K562 (cell line): Measurements from ENCODE around the gene CDSN. TPM values are rescaled to one million over a fixed set of nuclear protein-coding genes. Genes with fewer than 3 reads are reported as not detected.

Experiments used
- ATAC-seq: fragments of 200-7000 bp; cut with Tn5 transposase; 3 replicates; pipeline ENCODE4 v1.9.1; 2020; ENCODE audit warnings: moderate library complexity
- BruUV-seq: library from RNA; stranded (reverse); fragments of 400-500 nt; replicated peaks from 2 replicates; lab custom pipeline; 2021; lab: Mats Ljungman, UMichigan
- CTCF ChIA-PET: fragments of 300-600 bp; formaldehyde crosslinking; extraction: SDS; loops from one replicate; lab custom pipeline; 2021; ENCODE audit warnings: low intra/inter-chr PET ratio; lab: Yijun Ruan, JAX
- POLR2A ChIA-PET: fragments of 300-600, 350-650 bp; sonication (Branson Sonifier 250); formaldehyde crosslinking; extraction: SDS; loops from one replicate; lab custom pipeline; 2021; ENCODE audit warnings: antibody characterized with exemption, inconsistent platforms; lab: Yijun Ruan, JAX
- DNase-seq, 4 experiments: peaks; one replicate each; pipeline versions ENCODE4 v3.0.0 to v3.0.0-alpha.2; 2011 to 2018; ENCODE audit warnings: low spot score in 3 of 4, mixed read lengths in 3 of 4; ENCODE audit errors: extremely low read depth in 1 of 4
- FAIRE-seq: peaks from 2 replicates; lab custom pipeline; 2011; peaks lifted over from hg19 to GRCh38; lab: Jason Lieb, UNC
- H2AFZ ChIP-seq: 2 replicates; pipeline ENCODE4 v1.6.0; 2011; ENCODE audit warnings: low read depth, low read length, control low read depth, inconsistent platforms
- H3K27ac ChIP-seq: fragments of 200-600 bp; 3 replicates; pipeline ENCODE4 v1.8.0; 2011; ENCODE audit warnings: low read depth, mild to moderate bottlenecking, control low read depth, inconsistent platforms, low read length, moderate library complexity, mixed read lengths; ENCODE audit errors: extremely low read depth
- H3K27me3 ChIP-seq, 2 experiments: fragments of 300-600 bp in 1 of 2; 2 replicates in 1 of 2; 3 replicates in 1 of 2; pipeline versions ENCODE4 v1.6.0 to v1.8.0; 2011; ENCODE audit warnings: inconsistent platforms in 2 of 2, low read length in 2 of 2, mild to moderate bottlenecking in 1 of 2, mixed read lengths in 1 of 2, moderate library complexity in 1 of 2; ENCODE audit not compliant: control insufficient read depth in 2 of 2, insufficient read depth in 2 of 2
- H3K36me3 ChIP-seq: fragments of 300-600 bp; 3 replicates; pipeline ENCODE4 v1.8.0; 2011; ENCODE audit warnings: mild to moderate bottlenecking, low read length, inconsistent platforms; ENCODE audit not compliant: control insufficient read depth, insufficient read depth
- H3K4me1 ChIP-seq, 2 experiments: fragments of 200-600 bp in 1 of 2; replicated peaks in 1 of 2; 2 replicates in 1 of 2; 3 replicates in 1 of 2; pipeline versions ENCODE4 v1.5.1 to v1.8.0; 2011; ENCODE audit warnings: inconsistent platforms in 2 of 2, low read length in 2 of 2, mild to moderate bottlenecking in 1 of 2, mixed read lengths in 1 of 2, moderate library complexity in 1 of 2; ENCODE audit not compliant: control insufficient read depth in 2 of 2, insufficient read depth in 2 of 2
- H3K4me2 ChIP-seq: 2 replicates; pipeline ENCODE4 v1.6.1; 2011; ENCODE audit warnings: low read length, control low read depth, inconsistent platforms, mixed read lengths; ENCODE audit not compliant: insufficient read depth
- H3K4me3 ChIP-seq: fragments of 200-600 bp; sonication (generic), shearing (Covaris generic); 2 replicates; pipeline ENCODE4 v1.5.1; 2016; ENCODE audit warnings: control low read depth, inconsistent platforms
- H3K79me2 ChIP-seq: fragments of 200-600 bp; 3 replicates; pipeline ENCODE4 v1.8.0; 2011; ENCODE audit warnings: low read length, inconsistent platforms; ENCODE audit not compliant: control insufficient read depth, insufficient read depth
- H3K9ac ChIP-seq, 2 experiments: 2 replicates each; pipeline versions ENCODE4 v1.6.0 to v1.6.1; 2011; ENCODE audit warnings: low read depth in 2 of 2, low read length in 2 of 2, control low read depth in 1 of 2, inconsistent platforms in 1 of 2, mild to moderate bottlenecking in 1 of 2, mixed read lengths in 1 of 2; ENCODE audit not compliant: insufficient read depth in 1 of 2
- H3K9me1 ChIP-seq: one replicate; pipeline ENCODE4 v1.6.0; 2011; ENCODE audit warnings: inconsistent platforms, mild to moderate bottlenecking, low read length, moderate library complexity; ENCODE audit not compliant: control insufficient read depth, insufficient read depth
- H3K9me3 ChIP-seq: replicated peaks from 2 replicates; pipeline ENCODE4 v1.5.1; 2011; ENCODE audit warnings: low read depth, low read length, inconsistent platforms; ENCODE audit not compliant: control insufficient read depth, insufficient read depth
- H4K20me1 ChIP-seq: replicated peaks from 2 replicates; pipeline ENCODE4 v1.6.1; 2011; ENCODE audit warnings: low read length, inconsistent platforms, mixed read lengths; ENCODE audit not compliant: control insufficient read depth, insufficient read depth
- CBFA2T3 ChIP-seq: fragments of 450-650 bp; IDR thresholded peaks from 2 replicates; pipeline ENCODE4 v1.6.1; 2017
- FUS ChIP-seq: fragments of 200-400 bp; formaldehyde crosslinking; optimal IDR thresholded peaks from 2 replicates; pipeline ENCODE3; 2017; ENCODE audit warnings: low read depth, low read length
- NR2C1 ChIP-seq, 2 experiments: fragments of 450-650 bp; IDR thresholded peaks; 2 replicates each; pipeline ENCODE4 v1.6.1; 2017; ENCODE audit warnings: mild to moderate bottlenecking in 2 of 2, antibody characterized with exemption in 1 of 2, inconsistent platforms in 1 of 2, missing compliant biosample characterization in 1 of 2, missing genetic modification characterization in 1 of 2
- SNRNP70 ChIP-seq: fragments of 200-400 bp; formaldehyde crosslinking; optimal IDR thresholded peaks from 2 replicates; pipeline ENCODE3; 2017; ENCODE audit warnings: low read depth, low read length
- ZFP1 ChIP-seq: fragments of 450-650 bp; formaldehyde crosslinking; IDR thresholded peaks from 2 replicates; pipeline ENCODE4 v1.4.0; 2020; ENCODE audit warnings: mild to moderate bottlenecking, mixed read lengths
- ZKSCAN8 ChIP-seq: fragments of 200-800 bp; sonication (Bioruptor generic); IDR thresholded peaks from 2 replicates; pipeline ENCODE4 v1.6.1; 2016; ENCODE audit warnings: missing genetic modification characterization, missing compliant biosample characterization
- ZNF311 ChIP-seq: fragments of 250-450 bp; sonication (Bioruptor Pico); IDR thresholded peaks from 2 replicates; pipeline ENCODE4 v1.4.0; 2020; ENCODE audit warnings: mild to moderate bottlenecking, moderate library complexity
- WGBS: fragments of 100-300 bp; shearing (Covaris generic); methylation state at CpG from one replicate; pipeline ENCODE4 v1.1.6; 2016; ENCODE audit warnings: low coverage, mixed read lengths; ENCODE audit not compliant: insufficient coverage; ENCODE audit errors: missing lambda C conversion rate; 5-methylcytosine and 5-hydroxymethylcytosine counted together
- in situ Hi-C: fragments of 300-500 bp; cut with MboI; formaldehyde crosslinking; loops from 4 replicates; pipeline ENCODE4 v1.15.0; 2018; ENCODE audit warnings: inconsistent platforms, mixed read lengths
- intact Hi-C: fragments of 100-400 bp; cut with micrococcal nuclease; formaldehyde crosslinking; loops from 2 replicates; pipeline ENCODE4 v1.14.2; 2022
- polyA plus RNA-seq, 8 experiments: library from polyadenylated mRNA; depleted of rRNA in 4 of 8; stranded (reverse) in 5 of 8; unstranded in 3 of 8; fragments of >200 nt; fragmentation: Nextera tagmentation in 2 of 8; fragmentation: Illumina TruSeq in 1 of 8; extraction: Ambion mirVana in 2 of 8; extraction: Trizol in 1 of 8; gene quantifications; 2 replicates each; pipeline versions ENCODE4 v1.2.1 to v1.2.3, GENCODE V29; 2011 to 2014; ENCODE audit warnings: inconsistent platforms in 1 of 8, missing spikeins in 1 of 8
- total RNA-seq, 7 experiments: library from RNA; depleted of rRNA in 6 of 7; stranded (reverse); fragments of >200 nt in 6 of 7; fragmentation: Illumina TruSeq in 2 of 7; extraction: Trizol in 2 of 7; gene quantifications; 2 replicates each; pipeline versions ENCODE4 v1.2.1 to v1.2.3, GENCODE V29; 2011 to 2021; ENCODE audit warnings: low replicate concordance in 1 of 7
- TF ChIP-seq, protein P1 (sequence below): fragments of 200-800 bp; sonication (Bioruptor generic); IDR thresholded peaks from 2 replicates; pipeline ENCODE4 v1.6.1; 2017; ENCODE audit warnings: missing genetic modification characterization, missing compliant biosample characterization
- TF ChIP-seq, protein P2 (sequence below): IDR thresholded peaks from 2 replicates; pipeline ENCODE4 v1.6.1; 2011; ENCODE audit warnings: borderline replicate concordance, low read depth, mild to moderate bottlenecking, moderate library complexity, low read length; ENCODE audit not compliant: insufficient read depth, poor library complexity, severe bottlenecking

Gene CDSN
- total and polyA plus RNA-seq, 9 of the 15 experiments (the other 6 are each of a cell fraction or from before 2014, with no cell fraction given) = not detected

DNA sequence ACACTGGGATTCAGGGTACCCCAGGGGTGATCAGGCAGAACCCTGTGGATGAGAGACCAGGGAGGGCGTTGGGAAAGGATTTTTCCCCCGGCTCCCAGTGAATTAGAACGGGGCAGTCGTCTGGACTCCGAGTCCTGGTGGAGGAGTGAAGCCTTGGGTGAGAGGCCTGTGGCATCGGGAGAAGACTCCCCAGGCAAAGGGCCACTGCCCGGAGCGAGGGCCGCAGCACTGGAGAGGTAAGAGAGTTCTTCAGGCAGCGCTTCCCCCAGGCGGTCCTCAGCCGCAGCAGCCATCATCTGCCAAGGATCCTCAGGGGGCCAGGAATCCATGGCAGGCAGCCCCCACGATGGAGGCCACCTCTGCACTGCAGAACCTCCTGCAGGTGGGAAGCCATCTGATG, 8.5 kb downstream of the CDSN start:
- FAIRE-seq = no peak
- intact Hi-C loops (no loop called here), in situ Hi-C loops (no loop called here)
- no peak for DNase-seq
- Histone ChIP-seq H3K9me3 (no peaks in the 10 kb centered on the region), H2AFZ (no peak overlapping the region), H3K9ac (no peak overlapping the region), H4K20me1 (peaks cover 3% of the 10 kb centered on the region; the same call in 1 of the 2 replicates), H3K36me3 (no peaks in the 10 kb centered on the region), H3K4me2 (no peak overlapping the region), H3K9me1 (no peaks in the 10 kb centered on the region), H3K27me3 (peaks cover 64 to 83% of the 10 kb centered on the region in 2 experiments), H3K27ac (no peak overlapping the region), H3K4me1 (no peaks in the 10 kb centered on the region; a peak in 2 of 5 replicates), H3K4me3 (no peak overlapping the region), H3K79me2 (no peaks in the 10 kb centered on the region)
- BruUV-seq = no TSS peak
- ChIA-PET CTCF (no interaction called here), POLR2A (interaction anchor here (0.6 kb wide), 2 partner anchors 282 to 493 kb away, joined by 3 read pairs; no protein-coding TSS in a partner anchor)
- WGBS = 2% methylated on average over 13 of the region's 13 CpGs
- TF ChIP-seq SNRNP70 = no peak
- TF ChIP-seq ZKSCAN8 (CRISPR knock-in tag) = no peak
- TF ChIP-seq ZNF311 (CRISPR knock-in tag) = no peak
- TF ChIP-seq CBFA2T3 = no peak
- no peak for TF ChIP-seq ZFP1
- ATAC-seq = no peak

DNA sequence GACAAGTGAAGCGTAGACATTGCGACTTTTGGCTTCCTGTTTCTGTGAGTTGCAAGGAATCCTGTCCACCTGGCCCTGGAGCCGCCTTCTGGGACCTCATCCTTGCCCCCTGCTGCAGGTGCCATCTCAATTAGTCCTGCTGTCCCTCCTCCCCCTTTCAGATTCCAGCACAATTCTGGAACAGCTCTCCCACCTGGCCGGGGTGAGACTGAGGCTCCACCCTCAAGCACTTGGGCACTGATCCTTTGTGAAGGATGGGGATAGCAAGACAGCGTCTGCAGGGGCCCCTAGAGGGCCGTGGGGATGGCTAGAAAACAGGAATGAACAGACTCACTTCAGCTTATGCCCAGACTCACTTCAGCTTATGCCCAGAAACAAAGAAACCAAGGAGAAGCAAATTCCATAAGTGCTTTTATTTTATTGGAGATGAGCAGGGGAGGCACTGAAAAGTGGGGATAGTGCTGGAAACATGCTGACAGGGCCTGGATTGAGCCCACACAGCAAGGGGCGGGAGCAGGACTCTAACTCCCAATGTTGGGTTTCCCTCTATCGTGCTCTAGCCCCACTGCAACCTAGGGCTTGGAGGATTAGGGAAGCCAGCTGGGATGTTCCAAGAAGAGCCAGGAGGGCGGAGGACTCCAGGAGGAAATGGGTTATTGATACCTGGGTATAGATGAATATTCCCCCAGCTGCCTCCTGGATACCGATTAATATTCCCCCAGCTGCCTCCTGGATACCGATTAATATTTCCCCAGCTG, 9.2 kb downstream of the CDSN start:
- peak; percentile 38; the same call in 1 of the 3 replicates for ATAC-seq
- POLR2A ChIA-PET = interaction anchor here (0.6 to 1.1 kb wide), 3 partner anchors 181 to 494 kb away, joined by 3 read pairs; no protein-coding TSS in a partner anchor
- FAIRE-seq = no peak
- no peaks in the 10 kb centered on the region for H3K9me3 ChIP-seq
- intact Hi-C loops = no loop called here
- no peak for TF ChIP-seq FUS
- TF ChIP-seq, protein P1, sequence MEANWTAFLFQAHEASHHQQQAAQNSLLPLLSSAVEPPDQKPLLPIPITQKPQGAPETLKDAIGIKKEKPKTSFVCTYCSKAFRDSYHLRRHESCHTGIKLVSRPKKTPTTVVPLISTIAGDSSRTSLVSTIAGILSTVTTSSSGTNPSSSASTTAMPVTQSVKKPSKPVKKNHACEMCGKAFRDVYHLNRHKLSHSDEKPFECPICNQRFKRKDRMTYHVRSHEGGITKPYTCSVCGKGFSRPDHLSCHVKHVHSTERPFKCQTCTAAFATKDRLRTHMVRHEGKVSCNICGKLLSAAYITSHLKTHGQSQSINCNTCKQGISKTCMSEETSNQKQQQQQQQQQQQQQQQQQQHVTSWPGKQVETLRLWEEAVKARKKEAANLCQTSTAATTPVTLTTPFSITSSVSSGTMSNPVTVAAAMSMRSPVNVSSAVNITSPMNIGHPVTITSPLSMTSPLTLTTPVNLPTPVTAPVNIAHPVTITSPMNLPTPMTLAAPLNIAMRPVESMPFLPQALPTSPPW = no peak
- no peak for TF ChIP-seq NR2C1 (IDR thresholded peaks at IDR 0.05)
- no peak for TF ChIP-seq NR2C1 (tag; IDR thresholded peaks at IDR 0.05)
- TF ChIP-seq, protein P2, sequence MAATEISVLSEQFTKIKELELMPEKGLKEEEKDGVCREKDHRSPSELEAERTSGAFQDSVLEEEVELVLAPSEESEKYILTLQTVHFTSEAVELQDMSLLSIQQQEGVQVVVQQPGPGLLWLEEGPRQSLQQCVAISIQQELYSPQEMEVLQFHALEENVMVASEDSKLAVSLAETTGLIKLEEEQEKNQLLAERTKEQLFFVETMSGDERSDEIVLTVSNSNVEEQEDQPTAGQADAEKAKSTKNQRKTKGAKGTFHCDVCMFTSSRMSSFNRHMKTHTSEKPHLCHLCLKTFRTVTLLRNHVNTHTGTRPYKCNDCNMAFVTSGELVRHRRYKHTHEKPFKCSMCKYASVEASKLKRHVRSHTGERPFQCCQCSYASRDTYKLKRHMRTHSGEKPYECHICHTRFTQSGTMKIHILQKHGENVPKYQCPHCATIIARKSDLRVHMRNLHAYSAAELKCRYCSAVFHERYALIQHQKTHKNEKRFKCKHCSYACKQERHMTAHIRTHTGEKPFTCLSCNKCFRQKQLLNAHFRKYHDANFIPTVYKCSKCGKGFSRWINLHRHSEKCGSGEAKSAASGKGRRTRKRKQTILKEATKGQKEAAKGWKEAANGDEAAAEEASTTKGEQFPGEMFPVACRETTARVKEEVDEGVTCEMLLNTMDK = peak; percentile 2
- TF ChIP-seq, all 486 proteins: peak for 1
- 1% methylated on average over 11 of the region's 11 CpGs for WGBS
- in situ Hi-C loops = no loop called here
- Histone ChIP-seq H4K20me1 (peaks cover 3% of the 10 kb centered on the region; the same call in 1 of the 2 replicates), H3K36me3 (no peaks in the 10 kb centered on the region), H2AFZ (no peak overlapping the region), H3K9me1 (no peaks in the 10 kb centered on the region), H3K4me1 (no peaks in the 10 kb centered on the region; a peak in 3 of 5 replicates), H3K79me2 (no peaks in the 10 kb centered on the region), H3K4me3 (no peak overlapping the region), H3K4me2 (no peak overlapping the region), H3K27me3 (peaks cover 62 to 78% of the 10 kb centered on the region in 2 experiments), H3K27ac (no peak overlapping the region), H3K9ac (no peak overlapping the region)
- CTCF ChIA-PET = no interaction called here
- no TSS peak for BruUV-seq
- DNase-seq = no peak
